Smooth muscle cell of the brain vasculature (primary cell): ENCODE results near the gene NPTX2.

Experiments
- DNase-seq: peaks from one replicate; pipeline ENCODE4 v3.0.0-alpha.2; 2012; ENCODE audit warnings: low read depth, low spot score

The NPTX2 gene

GRCh38 chr7:98654524-98655272, 37.6 kb downstream of the NPTX2 start:
- no peak for DNase-seq

GRCh38 chr7:98655611-98656010, 38.5 kb downstream of the NPTX2 start:
- no peak for DNase-seq

GRCh38 chr7:98656899-98657298, 39.8 kb downstream of the NPTX2 start:
- no peak for DNase-seq

DNA sequence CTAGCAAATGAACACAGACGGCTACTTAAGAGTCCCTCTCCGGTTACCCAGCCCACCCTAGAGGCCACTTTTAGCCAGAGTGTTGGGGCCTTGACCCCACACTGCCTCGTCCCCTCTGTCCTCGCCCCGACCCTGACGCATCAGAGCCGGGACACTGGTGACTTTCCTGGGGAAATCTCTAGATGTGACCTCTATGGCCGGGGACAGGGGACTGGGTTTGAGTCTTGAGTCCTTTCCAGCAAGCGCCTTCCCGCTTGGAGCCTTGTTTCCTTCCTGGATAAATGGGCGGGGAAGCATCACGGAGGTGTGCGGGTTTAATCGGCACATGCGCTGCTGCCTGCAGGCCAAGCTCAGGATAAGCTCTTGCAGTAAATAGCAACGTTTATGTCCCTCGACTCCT, 40.7 kb downstream of the NPTX2 start:
- DNase-seq = no peak

DNA sequence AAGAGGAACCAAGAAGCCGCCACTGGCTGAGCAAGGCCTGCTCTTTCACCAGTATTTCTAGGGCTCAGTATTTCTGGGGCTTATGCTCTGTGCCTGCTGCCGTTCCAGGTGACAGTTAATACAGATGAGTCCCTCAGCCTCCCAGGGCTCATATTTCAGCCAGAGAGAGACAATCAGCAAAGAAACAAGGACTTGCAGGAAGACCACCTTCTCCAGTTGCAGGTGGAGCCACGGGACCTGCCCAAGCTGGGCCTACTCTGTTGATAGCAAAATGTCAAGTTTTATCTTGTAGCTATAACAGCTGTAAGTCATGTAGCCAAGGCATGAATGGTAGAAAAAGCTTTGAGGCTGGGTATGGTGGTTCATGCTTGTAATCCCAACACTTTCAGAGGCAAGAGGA, 42.7 kb downstream of the NPTX2 start:
- DNase-seq = no peak

GRCh38 chr7:98661607-98662006, 44.5 kb downstream of the NPTX2 start:
- DNase-seq = no peak

- DNase-seq = no peak
Observed at GRCh38 chr7:98662289-98662688, 45.2 kb downstream of the NPTX2 start.

DNA sequence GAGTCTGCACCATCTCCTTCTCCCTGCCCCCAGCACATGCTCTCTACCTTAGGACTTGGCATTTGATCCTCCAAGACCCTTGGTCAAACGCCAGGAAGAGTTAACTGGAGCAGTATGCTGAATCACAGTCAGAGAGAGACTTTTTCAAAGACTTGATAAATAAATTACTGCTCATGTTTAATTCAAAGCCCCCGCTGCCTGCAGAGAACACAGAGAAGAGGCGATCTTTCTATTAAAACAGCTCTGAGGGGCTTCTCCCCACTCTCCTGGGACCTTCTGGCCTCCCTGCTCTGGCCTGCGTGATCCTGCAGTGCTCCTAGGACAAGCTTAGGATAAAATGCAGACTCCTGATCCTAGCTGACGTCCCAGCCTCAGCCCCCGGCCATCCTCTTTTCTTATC, 47.8 kb downstream of the NPTX2 start:
- no peak for DNase-seq

GRCh38 chr7:98668255-98668654, 51.2 kb downstream of the NPTX2 start:
- no peak for DNase-seq

DNA sequence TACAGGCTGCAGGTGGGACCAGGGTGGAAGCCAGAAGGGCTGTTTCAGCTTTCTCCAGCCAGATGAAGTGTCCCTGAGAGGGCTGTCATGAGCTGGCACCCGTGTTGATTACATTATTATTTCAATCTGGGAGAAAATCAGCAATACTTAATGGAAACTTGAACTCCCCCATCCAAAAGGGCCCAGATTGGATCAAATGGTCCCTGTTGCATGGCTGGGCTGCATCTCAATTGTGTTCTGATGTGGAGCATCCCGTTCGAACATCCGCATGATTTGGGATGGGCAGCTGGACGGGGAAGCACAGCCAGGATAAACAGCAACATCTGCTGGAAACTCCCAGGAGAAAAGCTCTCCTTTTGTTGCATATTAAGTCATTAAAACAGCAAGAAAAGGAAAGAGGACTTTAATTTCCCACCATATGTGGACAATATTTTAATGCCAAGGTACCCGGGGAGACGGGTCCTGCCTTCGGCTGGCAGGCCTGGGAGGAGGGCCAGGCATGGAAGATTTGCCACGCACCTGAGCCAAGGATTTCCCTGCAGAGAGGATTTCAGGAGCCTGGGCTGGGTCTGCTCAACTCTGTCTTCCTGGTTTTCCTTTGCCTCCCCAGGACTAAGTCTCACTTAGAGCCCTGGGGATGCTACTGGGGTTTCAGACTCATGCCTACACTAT, 52.4 kb downstream of the NPTX2 start:
- DNase-seq = no peak

DNA sequence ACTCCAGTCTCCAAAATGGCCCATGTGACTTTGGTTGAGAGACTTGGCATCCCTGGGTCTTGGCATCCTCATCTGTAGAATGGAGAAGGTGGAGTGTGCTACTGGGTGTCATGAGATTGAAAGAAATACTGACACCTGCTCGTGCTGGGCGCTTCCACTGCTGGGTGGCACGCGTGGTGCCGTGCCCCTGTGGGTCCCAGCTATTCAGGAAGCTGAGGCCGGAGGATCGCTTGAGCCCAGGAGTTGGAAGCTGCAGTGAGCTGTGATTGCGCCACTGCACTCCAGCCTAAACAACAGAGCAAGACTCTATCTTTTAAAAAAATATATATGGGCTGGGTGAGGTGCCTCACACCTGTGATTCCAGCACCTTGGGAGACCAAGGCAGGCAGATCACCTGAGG, 53.1 kb downstream of the NPTX2 start:
- DNase-seq = no peak

DNA sequence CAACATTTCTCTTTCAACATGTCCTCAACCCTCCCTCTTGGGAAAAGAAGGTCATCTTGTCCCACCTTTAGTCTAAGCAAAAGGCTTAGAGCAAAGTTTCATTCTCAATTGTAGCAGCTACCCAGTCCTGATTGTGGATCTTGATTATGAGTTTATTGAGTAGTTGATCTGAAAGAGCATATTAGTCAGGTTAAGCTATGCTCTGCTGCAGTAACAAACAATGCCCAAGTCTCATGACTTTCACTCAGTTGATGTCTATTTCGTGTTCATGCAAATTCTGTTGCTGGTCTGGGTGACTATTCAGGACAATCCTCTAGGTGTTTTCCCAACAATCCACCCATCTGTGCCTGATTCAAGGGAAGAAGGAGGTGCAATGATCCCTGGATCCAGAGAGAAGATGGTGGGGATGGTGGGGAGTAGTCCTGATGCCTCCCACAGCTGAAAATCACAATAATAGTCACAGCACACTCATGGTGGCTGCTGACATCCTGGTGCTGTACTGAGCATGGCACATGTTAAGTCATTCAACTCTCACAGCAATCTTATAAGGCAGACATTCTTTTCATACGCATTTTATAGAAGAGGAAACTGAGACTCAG, 54.7 kb downstream of the NPTX2 start:
- no peak for DNase-seq

- DNase-seq = no peak
Observed at GRCh38 chr7:98674461-98674860, 57.4 kb downstream of the NPTX2 start.

GRCh38 chr7:98674881-98675280, 57.8 kb downstream of the NPTX2 start:
- no peak for DNase-seq

- DNase-seq = no peak
Observed at GRCh38 chr7:98678215-98678614, 61.1 kb downstream of the NPTX2 start.
